Sigmoid colon (tissue), 3 donors: Measurements from ENCODE around the gene CCNF.

Experiments used
- POLR2A ChIP-seq, 2 donors: fragments of 450-650 bp; IDR thresholded peaks; one replicate each; pipeline ENCODE4 v1.6.1; 2016; ENCODE audit warnings: antibody characterized with exemption in 2 of 2, mild to moderate bottlenecking in 2 of 2, moderate library complexity in 2 of 2
- TF ChIP-seq, protein P1 (sequence below), 4 experiments: fragments of 450-650 bp in 3 of 4; fragments of 200-600 bp in 1 of 4; IDR thresholded peaks; one replicate each; pipeline ENCODE4 v1.5.1; 2016 to 2019; ENCODE audit warnings: antibody characterized with exemption in 4 of 4, mild to moderate bottlenecking in 3 of 4, moderate library complexity in 2 of 4

DNA sequence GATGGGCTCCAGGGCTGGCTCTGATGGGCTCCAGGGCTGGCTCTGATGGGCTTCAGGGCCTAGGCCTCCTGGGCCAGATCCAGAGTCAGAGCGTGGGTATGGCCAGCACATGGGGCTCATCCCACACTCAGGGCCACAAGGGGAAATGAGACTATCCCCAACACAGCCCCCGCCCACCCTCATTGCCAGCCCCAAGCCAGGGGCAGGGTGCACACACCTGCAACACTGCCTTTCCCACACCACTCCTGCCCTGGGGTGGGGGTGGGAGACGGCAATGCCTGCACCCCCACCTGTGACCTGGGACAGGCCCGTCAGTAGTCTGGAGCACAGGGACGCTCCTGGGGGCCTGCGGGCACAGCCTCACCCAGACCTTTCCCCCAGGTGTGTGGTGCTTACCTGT is 70.2 kb downstream of the CCNF start:
- TF ChIP-seq POLR2A (IDR thresholded peaks at IDR 0.05) = no peak
- TF ChIP-seq, protein P1, sequence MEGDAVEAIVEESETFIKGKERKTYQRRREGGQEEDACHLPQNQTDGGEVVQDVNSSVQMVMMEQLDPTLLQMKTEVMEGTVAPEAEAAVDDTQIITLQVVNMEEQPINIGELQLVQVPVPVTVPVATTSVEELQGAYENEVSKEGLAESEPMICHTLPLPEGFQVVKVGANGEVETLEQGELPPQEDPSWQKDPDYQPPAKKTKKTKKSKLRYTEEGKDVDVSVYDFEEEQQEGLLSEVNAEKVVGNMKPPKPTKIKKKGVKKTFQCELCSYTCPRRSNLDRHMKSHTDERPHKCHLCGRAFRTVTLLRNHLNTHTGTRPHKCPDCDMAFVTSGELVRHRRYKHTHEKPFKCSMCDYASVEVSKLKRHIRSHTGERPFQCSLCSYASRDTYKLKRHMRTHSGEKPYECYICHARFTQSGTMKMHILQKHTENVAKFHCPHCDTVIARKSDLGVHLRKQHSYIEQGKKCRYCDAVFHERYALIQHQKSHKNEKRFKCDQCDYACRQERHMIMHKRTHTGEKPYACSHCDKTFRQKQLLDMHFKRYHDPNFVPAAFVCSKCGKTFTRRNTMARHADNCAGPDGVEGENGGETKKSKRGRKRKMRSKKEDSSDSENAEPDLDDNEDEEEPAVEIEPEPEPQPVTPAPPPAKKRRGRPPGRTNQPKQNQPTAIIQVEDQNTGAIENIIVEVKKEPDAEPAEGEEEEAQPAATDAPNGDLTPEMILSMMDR (IDR thresholded peaks at IDR 0.05) = no peak
